Ovary (tissue), 9 donors: ENCODE results near the gene GBP5. TPM values are rescaled to one million over a fixed set of nuclear protein-coding genes. Genes with fewer than 3 reads are reported as not detected.
"Not testable (repeated sequence)": the region's sequence is repeated elsewhere in the genome, so short reads cannot be mapped to it uniquely, and the experiment has no call there.

Experiments
- DNase-seq, 5 donors: peaks; one replicate each; pipeline ENCODE4 v3.0.0-alpha.2; 2019 to 2020
- H3K27ac ChIP-seq, 2 donors: fragments of 200-600 bp; one replicate each; pipeline versions ENCODE4 v1.5.1 to v1.8.0; 2019 to 2022
- H3K27me3 ChIP-seq: fragments of 200-600 bp; one replicate; pipeline ENCODE4 v1.8.0; 2022
- H3K36me3 ChIP-seq: fragments of 200-600 bp; sonication (generic); one replicate; pipeline ENCODE4 v1.5.1; 2019
- H3K4me1 ChIP-seq: one replicate; pipeline ENCODE4 v1.8.1; 2013; ENCODE audit warnings: mild to moderate bottlenecking, moderate library complexity; ENCODE audit not compliant: insufficient read depth
- H3K4me3 ChIP-seq: fragments of 200-600 bp; sonication (generic); one replicate; pipeline ENCODE4 v1.5.1; 2017
- H3K9me3 ChIP-seq, 2 donors: fragments of 200-600 bp in 1 of 2; sonication (generic) in 1 of 2; one replicate each; pipeline versions ENCODE4 v1.5.1 to v1.8.1; 2013 to 2019; ENCODE audit warnings: mild to moderate bottlenecking in 1 of 2, moderate library complexity in 1 of 2
- CTCF ChIP-seq, 3 donors: fragments of 450-650 bp in 2 of 3; fragments of 200-600 bp in 1 of 3; IDR thresholded peaks; one replicate each; pipeline versions ENCODE4 v1.5.1 to v1.8.0; 2016 to 2022; ENCODE audit warnings: antibody characterized with exemption in 3 of 3, mild to moderate bottlenecking in 1 of 3
- EP300 ChIP-seq: sonication (generic); formaldehyde crosslinking; IDR thresholded peaks from one replicate; pipeline ENCODE4 v1.6.1; 2017; ENCODE audit warnings: antibody characterized with exemption
- POLR2A ChIP-seq: fragments of 450-650 bp; IDR thresholded peaks from one replicate; pipeline ENCODE4 v1.6.1; 2017; ENCODE audit warnings: antibody characterized with exemption, mild to moderate bottlenecking, moderate library complexity
- whole genome bisulfite sequencing, 3 donors: extraction: QIAGEN DNeasy Blood & Tissue Kit in 1 of 3; methylation state at CpG; one replicate each; pipeline versions ENCODE4 v1.1.5 to v1.1.7; 2013 to 2017; 5-methylcytosine and 5-hydroxymethylcytosine counted together
- intact Hi-C, 4 donors: fragments of 100-400 bp; cut with DNase I; formaldehyde crosslinking; loops; one replicate each; pipeline versions ENCODE4 v1.11.0 to v1.15.1; 2022 to 2023
- polyA plus RNA-seq, 2 donors: library from polyadenylated mRNA; stranded (reverse); fragments of 200-250 nt in 1 of 2; fragments of 350-450 nt in 1 of 2; fragmentation: Illumina TruSeq in 1 of 2; extraction: RNeasy Lipid Tissue Mini Kit (QIAGEN cat#74804) in 1 of 2; gene quantifications; one replicate each; pipeline ENCODE4 v1.2.3, GENCODE V29; 2013 to 2014
- total RNA-seq, 7 donors: library from RNA; depleted of rRNA in 2 of 7; stranded (reverse); fragments of >200 nt in 2 of 7; fragmentation: NEBNext Ultra II Directional in 3 of 7; extraction: Animal tissue kit (Norgen Biotek cat#: 25700) in 3 of 7; gene quantifications; one replicate each; pipeline versions ENCODE4 v1.1.0 to v1.2.4, GENCODE V29; 2016 to 2023
- donor health status: DM: no; HTN: no; CAD: no; lungs with moderate emphysema.
- donor health status: DM: no; HTN: no; CAD: no.
- donor health status: Bipolar disorder and iron deficiency.
- donor health status: DM: yes; HTN: yes; CAD: no.
- donor health status: DM: no; HTN: no; CAD: no.
- donor health status: DM: yes; HTN: yes; CAD: no.

The GBP5 gene
- total and polyA plus RNA-seq, 9 donors: 0.77 to 8.6 (median 1.4) TPM

GRCh38 chr1:89260566-89261255 lies 11.9 kb downstream of the GBP5 start:
- H3K4me3 ChIP-seq: no peak overlapping the region
- intact Hi-C loops: no loop called here
- WGBS, 3 donors: 19 to 24% (median 23%) methylated on average over 5 of the region's 5 CpGs
- H3K36me3 ChIP-seq: no peaks in the 10 kb centered on the region
- DNase-seq: no peak
- no peaks in the 10 kb centered on the region for H3K9me3 ChIP-seq
- peak overlapping the region in 1 of 2 donors; percentile 57 for H3K27ac ChIP-seq
- TF ChIP-seq EP300 (no peak), CTCF (IDR thresholded peaks at IDR 0.05) (no peak), POLR2A (no peak)
- no peaks in the 10 kb centered on the region for H3K27me3 ChIP-seq
- H3K4me1 ChIP-seq: peaks cover 7% of the 10 kb centered on the region

- Histone ChIP-seq H3K27ac (peak overlapping the region in 1 of 2 donors; percentile 57), H3K9me3 (no peaks in the 10 kb centered on the region), H3K36me3 (no peaks in the 10 kb centered on the region), H3K4me3 (no peak overlapping the region), H3K4me1 (peaks cover 7% of the 10 kb centered on the region), H3K27me3 (no peaks in the 10 kb centered on the region)
- no peak for TF ChIP-seq EP300
- no peak for TF ChIP-seq CTCF (IDR thresholded peaks at IDR 0.05)
- no peak for TF ChIP-seq POLR2A
- 87 to 95% (median 91%) methylated on average over 4 of the region's 4 CpGs for WGBS, 3 donors
- DNase-seq: no peak
- intact Hi-C loops: no loop called here
Measured at GRCh38 chr1:89260042-89260441, 12.6 kb downstream of the GBP5 start.

- Histone ChIP-seq H3K4me3 (no peak overlapping the region), H3K36me3 (no peaks in the 10 kb centered on the region), H3K9me3 (no peaks in the 10 kb centered on the region), H3K4me1 (peaks cover 7% of the 10 kb centered on the region), H3K27me3 (no peaks in the 10 kb centered on the region), H3K27ac (no peak overlapping the region)
- TF ChIP-seq EP300 (no peak), POLR2A (no peak), CTCF (IDR thresholded peaks at IDR 0.05) (no peak)
- no peak for DNase-seq
- 93 to 97% (median 94%) methylated on average over 11 of the region's 11 CpGs for WGBS, 3 donors
- intact Hi-C loops: no loop called here
Measured at GRCh38 chr1:89259283-89259971, 13.2 kb downstream of the GBP5 start.

DNA sequence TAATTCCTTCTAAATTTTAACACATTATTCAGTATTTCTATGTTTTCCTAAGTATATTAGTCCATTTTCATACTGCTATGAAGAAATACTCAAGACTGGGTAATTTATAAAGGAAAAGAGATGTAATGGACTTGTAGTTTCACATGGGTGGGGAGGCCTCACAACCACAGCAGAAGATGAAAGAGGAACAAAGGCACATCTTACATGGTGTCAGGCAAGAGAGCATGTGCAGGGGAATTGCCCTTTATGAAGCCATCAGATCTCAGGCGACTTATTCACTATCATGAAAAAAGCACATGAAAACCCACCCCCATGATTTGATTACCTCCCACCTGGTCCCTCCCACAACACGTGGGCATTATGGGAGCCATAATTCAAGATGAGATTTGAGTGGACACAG lies 15.6 kb downstream of the GBP5 start:
- no peak for DNase-seq
- H3K36me3 ChIP-seq: no peaks in the 10 kb centered on the region
- TF ChIP-seq POLR2A (no peak), CTCF (IDR thresholded peaks at IDR 0.05) (no peak), EP300 (no peak)
- H3K9me3 ChIP-seq: no peaks in the 10 kb centered on the region
- intact Hi-C loops: no loop called here
- no peaks in the 10 kb centered on the region for H3K27me3 ChIP-seq
- no peak overlapping the region for H3K4me3 ChIP-seq
- no peak overlapping the region for H3K27ac ChIP-seq
- WGBS, 3 donors: 72 to 79% (median 72%) methylated on average over 2 of the region's 2 CpGs
- peaks cover 3% of the 10 kb centered on the region for H3K4me1 ChIP-seq

- H3K4me1 ChIP-seq, H3K36me3 ChIP-seq, H3K9me3 ChIP-seq, H3K4me3 ChIP-seq, DNase-seq, H3K27me3 ChIP-seq, intact Hi-C loops, H3K27ac ChIP-seq: not testable (repeated sequence)
- WGBS, 3 donors: 95 to 98% (median 96%) methylated on average over 8 of the region's 8 CpGs
Measured at GRCh38 chr1:89255581-89255980, 17.1 kb downstream of the GBP5 start.
